NCI-H2196 treated with DMSO at 0.1 percent for 48 hours (cell line): ENCODE measurements around the gene M1AP.
"Not testable (repeated sequence)": the region's sequence is repeated elsewhere in the genome, so short reads cannot be mapped to it uniquely, and the experiment has no call there.

ENCODE experiments used
- DNase-seq: peaks from one replicate; lab custom pipeline; 2025; ENCODE audit not compliant: unreplicated experiment; lab: John Stamatoyannopoulos, UW

M1AP gene

GRCh38 chr2:74653985-74654882, 6.1 kb upstream of the M1AP start, which contains the start of gene SEMA4F:
Gene SEMA4F (plus strand): TSS chr2:74654247. CDS start chr2:74654377, 130 bp downstream.
- peak; percentile 81 for DNase-seq

DNA sequence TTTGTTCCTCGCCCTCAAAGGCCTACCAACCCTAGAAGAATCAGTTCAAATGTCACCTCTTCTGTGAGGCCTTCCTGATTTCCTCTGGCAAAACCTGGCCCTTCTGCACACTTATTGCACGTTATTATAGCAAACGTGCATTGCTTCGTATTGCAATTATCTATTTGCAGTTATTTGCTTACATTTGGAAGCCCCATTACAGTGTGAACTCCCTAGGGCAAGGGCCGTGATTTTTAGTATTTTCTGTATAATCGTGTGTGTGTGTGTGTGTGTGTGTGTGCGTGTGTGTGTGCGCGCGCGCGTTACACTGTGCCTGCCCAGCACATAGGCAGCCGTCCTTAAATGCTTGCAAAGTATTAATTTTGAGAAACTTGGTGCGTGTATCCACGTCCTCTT, 5.5 kb upstream of the M1AP start:
- no peak for DNase-seq

DNA sequence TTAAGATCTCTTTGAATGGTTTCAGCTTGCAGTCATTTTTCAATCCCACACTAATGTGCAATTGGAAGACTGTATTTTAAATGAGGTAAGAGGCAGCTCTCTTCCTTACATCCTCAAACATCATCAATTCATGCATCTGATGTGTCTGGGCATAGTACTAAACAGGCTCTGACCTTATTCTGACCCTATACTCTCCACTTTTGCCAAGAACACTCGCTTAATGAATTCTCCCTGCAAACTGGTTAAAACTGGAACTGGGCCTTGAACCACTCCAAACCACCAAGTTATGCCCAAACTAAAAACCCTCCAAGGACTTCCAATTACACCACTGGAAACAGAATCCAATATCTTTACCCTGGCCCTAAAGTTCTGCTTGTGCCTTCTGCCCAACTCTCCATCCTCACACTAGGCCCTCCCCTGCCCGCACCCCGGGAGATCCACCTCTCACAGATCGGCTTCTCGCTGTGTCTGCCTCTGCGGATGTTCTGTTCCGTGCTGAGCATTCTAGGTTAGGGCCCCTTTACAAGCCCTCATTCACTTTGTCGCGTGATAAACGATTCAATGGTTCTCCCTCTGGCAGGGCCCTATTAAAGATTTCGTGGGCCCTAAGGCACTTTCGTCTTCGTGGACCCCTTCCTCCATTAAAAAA, 1.2 kb downstream of the M1AP start:
- no peak for DNase-seq

DNA sequence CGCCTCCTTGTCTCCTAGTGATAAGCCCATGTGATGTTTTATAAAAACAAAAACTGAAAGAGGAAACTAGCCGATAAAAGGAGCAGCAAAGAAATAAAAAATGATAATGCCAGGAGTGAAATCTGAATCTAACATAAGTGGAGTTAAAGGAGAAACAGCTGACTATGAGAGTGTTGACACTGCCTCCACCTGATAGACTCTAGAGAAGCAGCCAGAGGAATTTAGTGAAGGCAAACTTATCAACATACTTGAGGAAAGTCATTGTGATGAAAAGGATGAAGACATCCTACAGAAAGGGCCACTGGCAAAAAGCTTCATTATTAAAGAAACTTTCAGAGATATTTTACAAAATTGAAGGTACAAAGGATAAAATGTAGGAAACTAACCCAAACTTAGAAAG, 1.9 kb downstream of the M1AP start:
- DNase-seq = no peak

GRCh38 chr2:74645344-74645743, 2.8 kb downstream of the M1AP start:
- no peak for DNase-seq

GRCh38 chr2:74639550-74639949, 8.6 kb downstream of the M1AP start:
- no peak for DNase-seq

DNA sequence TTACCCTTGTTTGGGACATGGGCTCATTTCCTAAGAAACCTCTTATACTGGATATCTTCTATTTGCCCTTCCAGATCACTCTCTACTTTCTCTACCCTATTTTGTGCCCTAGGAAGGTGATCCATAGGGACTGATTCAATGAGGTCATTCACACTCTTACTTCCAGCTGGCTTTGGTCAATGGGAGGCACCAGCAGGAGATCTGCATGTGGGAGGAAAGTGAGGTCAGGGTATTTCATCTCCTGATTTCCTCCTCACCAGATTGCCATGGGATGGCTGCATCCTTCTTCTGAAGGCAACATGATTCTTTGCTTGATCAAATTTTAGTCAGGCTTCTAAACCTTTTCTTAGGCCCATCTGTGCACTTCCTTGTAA, 15.2 kb downstream of the M1AP start:
- DNase-seq = no peak

GRCh38 chr2:74632209-74632938, 15.8 kb downstream of the M1AP start:
- DNase-seq = no peak

DNA sequence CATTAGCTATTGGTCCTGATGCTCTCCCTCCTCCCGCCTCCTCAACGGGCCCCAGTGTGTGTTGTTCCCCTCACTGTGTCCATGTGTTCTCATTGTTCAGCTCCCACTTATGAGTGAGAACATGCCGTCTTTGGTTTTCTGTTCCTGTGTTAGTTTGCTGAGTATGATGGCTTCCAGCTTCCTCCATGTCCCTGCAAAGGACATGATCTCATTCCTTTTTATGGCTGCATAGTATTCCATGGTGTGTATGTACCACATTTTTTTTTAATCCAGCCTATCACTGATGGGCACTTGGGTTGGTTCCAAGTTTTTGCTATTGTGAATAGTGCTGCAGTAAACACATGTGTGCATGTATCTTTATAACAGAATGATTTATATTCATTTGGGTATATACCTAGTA, 17.7 kb downstream of the M1AP start:
- DNase-seq = not testable (repeated sequence)

DNA sequence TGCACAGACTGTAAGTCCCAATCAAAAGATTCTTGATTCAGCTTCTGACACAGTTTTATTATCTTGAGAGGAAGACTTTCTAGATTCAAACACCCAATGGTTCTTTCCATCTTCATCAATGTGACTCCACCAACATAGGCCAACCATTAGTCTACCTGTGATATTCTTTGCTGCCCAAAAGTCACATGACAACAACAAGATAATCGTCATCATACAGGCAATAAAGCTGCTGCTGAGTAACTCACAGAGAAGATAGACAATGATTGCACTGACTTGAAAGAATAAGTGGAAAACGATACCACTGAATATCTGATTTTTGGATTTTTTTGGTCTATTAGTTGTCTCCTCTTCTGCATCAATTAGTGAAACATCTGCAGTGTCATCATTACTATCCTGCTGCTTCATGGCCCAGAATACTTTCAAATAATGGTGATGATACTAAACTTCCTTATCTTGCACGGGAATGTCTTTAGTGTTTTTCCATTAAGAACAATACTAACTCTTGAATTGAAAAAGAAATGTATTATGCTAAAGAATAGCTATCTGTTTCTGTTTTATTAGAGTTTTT, 19.5 kb downstream of the M1AP start:
- no peak for DNase-seq

GRCh38 chr2:74625658-74626425, 22.3 kb downstream of the M1AP start:
- DNase-seq = no peak

DNA sequence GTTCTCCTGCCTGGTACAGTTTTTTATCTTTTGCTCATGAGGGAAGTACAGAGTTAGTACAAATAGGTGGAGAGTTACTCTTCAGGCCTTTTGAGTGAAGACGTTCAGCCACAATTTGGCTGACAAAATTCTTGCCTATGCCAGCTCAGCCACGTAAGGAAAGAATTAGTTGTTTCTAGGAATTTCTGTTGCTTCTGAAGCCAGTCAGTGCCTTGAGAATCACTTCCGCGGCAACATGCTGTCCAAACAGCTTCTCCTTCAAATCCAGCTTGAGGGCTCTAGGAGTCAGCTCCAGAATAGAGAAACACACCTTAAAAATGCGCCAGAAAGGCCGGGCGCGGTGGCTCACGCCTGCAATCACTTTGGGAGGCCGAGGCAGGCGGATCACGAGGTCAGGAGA, 27.5 kb downstream of the M1AP start:
- DNase-seq = no peak

GRCh38 chr2:74619651-74620297, 28.4 kb downstream of the M1AP start:
- no peak for DNase-seq

- no peak for DNase-seq
Observed at GRCh38 chr2:74618410-74619083, 29.6 kb downstream of the M1AP start.

GRCh38 chr2:74617122-74617521, 31.0 kb downstream of the M1AP start:
- no peak for DNase-seq

DNA sequence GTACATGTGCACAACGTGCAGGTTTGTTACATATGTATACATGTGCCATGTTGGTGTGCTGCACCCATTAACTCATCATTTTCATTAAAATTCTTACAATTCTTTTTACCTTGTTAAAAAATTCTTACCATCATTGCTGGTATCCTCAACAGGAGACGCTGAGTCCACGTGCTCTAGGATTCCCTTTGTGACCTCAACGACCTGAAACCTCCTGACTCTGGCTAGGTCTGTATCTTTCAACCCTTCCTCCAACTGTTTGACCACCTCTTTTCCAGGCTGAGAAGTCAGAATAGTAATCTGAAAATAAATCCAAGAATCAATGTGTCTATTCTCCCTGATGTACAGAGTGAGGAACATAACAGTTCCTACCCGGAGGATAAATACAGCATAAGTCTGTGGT, 41.2 kb downstream of the M1AP start:
- DNase-seq = no peak

GRCh38 chr2:74603282-74604000, 44.7 kb downstream of the M1AP start:
- no peak for DNase-seq

GRCh38 chr2:74602586-74603281, 45.4 kb downstream of the M1AP start:
- no peak for DNase-seq
